SK-N-SH treated with all-trans-retinoic acid at 6 μM for 48 hours (cell line): ENCODE results near the gene OVCH2.
A peak's percentile ranks its signal among the peaks of the same experiment; 100 is the strongest.

Experiments used
- ATAC-seq: fragments of 200-7000 bp; cut with Tn5 transposase; 3 replicates; pipeline ENCODE4 v1.9.1; 2020; ENCODE audit warnings: mild to moderate bottlenecking, moderate library complexity
- ARNTL ChIP-seq: fragments of 450-650 bp; formaldehyde crosslinking; IDR thresholded peaks from 2 replicates; pipeline ENCODE4 v1.5.0; 2020; ENCODE audit warnings: low read depth, mild to moderate bottlenecking, moderate library complexity, borderline replicate concordance
- BACH2 ChIP-seq: fragments of 250-450 bp; sonication (Bioruptor Pico); IDR thresholded peaks from 2 replicates; pipeline ENCODE4 v1.9.0; 2021; ENCODE audit warnings: mild to moderate bottlenecking, borderline replicate concordance
- CREB5 ChIP-seq: fragments of 250-450 bp; sonication (Bioruptor Pico); IDR thresholded peaks from 2 replicates; pipeline ENCODE4 v1.5.1; 2020; ENCODE audit warnings: low read depth, mild to moderate bottlenecking, moderate library complexity
- CSDC2 ChIP-seq: fragments of 250-450 bp; sonication (Bioruptor Pico); IDR thresholded peaks from 2 replicates; pipeline ENCODE4 v1.5.0; 2020; ENCODE audit warnings: mild to moderate bottlenecking, moderate library complexity
- ESRRG ChIP-seq: fragments of 250-450 bp; sonication (Bioruptor Pico); IDR thresholded peaks from 2 replicates; pipeline ENCODE4 v1.6.1; 2021; ENCODE audit warnings: mild to moderate bottlenecking
- GLIS3 ChIP-seq: fragments of 250-450 bp; sonication (Bioruptor Pico); IDR thresholded peaks from 2 replicates; pipeline ENCODE4 v1.5.0; 2020; ENCODE audit warnings: mild to moderate bottlenecking, moderate library complexity
- ISL1 ChIP-seq: fragments of 250-450 bp; sonication (Bioruptor Pico); IDR thresholded peaks from 2 replicates; pipeline ENCODE4 v2.1.2; 2022; ENCODE audit warnings: mild to moderate bottlenecking, moderate library complexity
- OSR1 ChIP-seq: fragments of 250-450 bp; sonication (Bioruptor Pico); IDR thresholded peaks from 2 replicates; pipeline ENCODE4 v1.8.0; 2022; ENCODE audit warnings: moderate library complexity, mild to moderate bottlenecking, inconsistent platforms
- PATZ1 ChIP-seq: fragments of 250-450 bp; sonication (Bioruptor Pico); IDR thresholded peaks from 2 replicates; pipeline ENCODE4 v1.8.0; 2020; ENCODE audit warnings: mild to moderate bottlenecking, moderate library complexity, borderline replicate concordance
- POU6F1 ChIP-seq: fragments of 250-450 bp; sonication (Bioruptor Pico); IDR thresholded peaks from 2 replicates; pipeline ENCODE4 v1.8.0; 2021; ENCODE audit warnings: low read depth, mild to moderate bottlenecking, moderate library complexity, borderline replicate concordance
- PPARA ChIP-seq: fragments of 250-450 bp; sonication (Bioruptor Pico); IDR thresholded peaks from 2 replicates; pipeline ENCODE4 v1.5.0; 2020; ENCODE audit warnings: mild to moderate bottlenecking, borderline replicate concordance
- SNAI2 ChIP-seq: fragments of 250-450 bp; sonication (Bioruptor Pico); IDR thresholded peaks from 2 replicates; pipeline ENCODE4 v1.5.0; 2020; ENCODE audit warnings: mild to moderate bottlenecking, moderate library complexity
- TCF4 ChIP-seq: fragments of 250-450 bp; sonication (Bioruptor Pico); IDR thresholded peaks from 2 replicates; pipeline ENCODE4 v1.8.0; 2021; ENCODE audit warnings: mild to moderate bottlenecking, moderate library complexity, borderline replicate concordance
- TOX ChIP-seq: fragments of 250-450 bp; sonication (Bioruptor Pico); IDR thresholded peaks from 2 replicates; pipeline ENCODE4 v1.8.0; 2021; ENCODE audit warnings: mild to moderate bottlenecking, moderate library complexity, borderline replicate concordance
- TSHZ2 ChIP-seq: fragments of 250-450 bp; sonication (Bioruptor Pico); IDR thresholded peaks from 2 replicates; pipeline ENCODE4 v1.5.0; 2020; ENCODE audit warnings: mild to moderate bottlenecking, moderate library complexity
- ZC3H10 ChIP-seq: fragments of 250-450 bp; sonication (Bioruptor Pico); IDR thresholded peaks from 2 replicates; pipeline ENCODE4 v1.5.1; 2021; ENCODE audit warnings: mild to moderate bottlenecking, moderate library complexity
- ZFP3 ChIP-seq: fragments of 250-450 bp; sonication (Bioruptor Pico); IDR thresholded peaks from 2 replicates; pipeline ENCODE4 v1.5.0; 2020; ENCODE audit warnings: mild to moderate bottlenecking, moderate library complexity
- ZFP30 ChIP-seq: fragments of 450-650 bp; formaldehyde crosslinking; IDR thresholded peaks from 2 replicates; pipeline ENCODE4 v1.5.0; 2022; ENCODE audit warnings: mild to moderate bottlenecking, moderate library complexity
- ZNF565 ChIP-seq: fragments of 450-650 bp; formaldehyde crosslinking; conservative IDR thresholded peaks from 2 replicates; pipeline ENCODE4 v1.5.0; 2020; ENCODE audit warnings: low read depth, mild to moderate bottlenecking, moderate library complexity

OVCH2 gene

GRCh38 chr11:7657306-7658025, 48.8 kb downstream of the OVCH2 start (continued):
- TF ChIP-seq ZFP30 (CRISPR knock-in tag), result no peak
- TF ChIP-seq ESRRG, result no peak
- TF ChIP-seq PATZ1 (CRISPR knock-in tag), result no peak
- TF ChIP-seq ZNF565 (CRISPR knock-in tag), result no peak
- TF ChIP-seq TSHZ2, result no peak
- no peak for TF ChIP-seq SNAI2 (CRISPR knock-in tag)
- no peak for TF ChIP-seq ZC3H10 (CRISPR knock-in tag)
- TF ChIP-seq GLIS3 (CRISPR knock-in tag), result no peak
- no peak for TF ChIP-seq ISL1 (CRISPR knock-in tag)
- no peak for TF ChIP-seq TCF4 (CRISPR knock-in tag)

- peak; percentile 12; the same call in 1 of the 3 replicates for ATAC-seq
- TF ChIP-seq ZFP30 (CRISPR knock-in tag), result no peak
- no peak for TF ChIP-seq OSR1
- TF ChIP-seq ESRRG, result no peak
- TF ChIP-seq GLIS3 (CRISPR knock-in tag), result no peak
- TF ChIP-seq CREB5 (CRISPR knock-in tag), result no peak
These were observed 49.6 kb downstream of the OVCH2 start for GRCh38 chr11:7656704-7657103.

GRCh38 chr11:7655253-7656217, 50.7 kb downstream of the OVCH2 start:
- TF ChIP-seq PATZ1 (CRISPR knock-in tag) (no peak), POU6F1 (no peak), TOX (CRISPR knock-in tag) (no peak), BACH2 (CRISPR knock-in tag) (no peak), SNAI2 (CRISPR knock-in tag) (no peak), ZFP3 (CRISPR knock-in tag) (no peak), TSHZ2 (no peak), ARNTL (no peak), PPARA (no peak), CSDC2 (CRISPR knock-in tag) (no peak), CREB5 (CRISPR knock-in tag) (no peak), OSR1 (no peak)
- ATAC-seq, result no peak
